HG02938 (cell line): ENCODE measurements around the gene BCAR1.
"Not testable (repeated sequence)": the region's sequence is repeated elsewhere in the genome, so short reads cannot be mapped to it uniquely, and the experiment has no call there.

Source experiments
- ATAC-seq: cut with Tn5 transposase; IDR thresholded peaks from one replicate; pipeline ENCODE4 v1.9.1; 2021; ENCODE audit warnings: mild to moderate bottlenecking, moderate library complexity; ENCODE audit not compliant: unreplicated experiment

The BCAR1 gene

DNA sequence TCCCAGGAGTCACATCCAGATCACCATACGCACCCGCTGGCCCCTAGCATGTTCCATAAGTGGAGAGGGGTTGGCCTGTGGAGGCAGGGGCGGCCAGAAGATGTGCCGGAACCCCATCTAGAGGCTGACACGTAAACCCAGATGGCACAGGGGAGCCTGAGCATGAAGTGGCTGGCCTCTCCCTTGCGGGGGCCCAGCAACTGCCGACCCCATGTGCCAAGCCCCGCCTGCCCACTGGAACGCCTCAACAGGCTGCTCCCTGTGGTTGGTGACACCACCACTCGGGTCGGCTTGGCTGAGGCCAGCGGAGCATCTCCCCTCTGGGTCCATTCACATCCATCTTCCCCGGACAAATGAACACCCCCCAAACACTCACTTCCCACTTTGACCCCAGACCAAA is 9.5 kb downstream of the BCAR1 start:
- no peak for ATAC-seq

DNA sequence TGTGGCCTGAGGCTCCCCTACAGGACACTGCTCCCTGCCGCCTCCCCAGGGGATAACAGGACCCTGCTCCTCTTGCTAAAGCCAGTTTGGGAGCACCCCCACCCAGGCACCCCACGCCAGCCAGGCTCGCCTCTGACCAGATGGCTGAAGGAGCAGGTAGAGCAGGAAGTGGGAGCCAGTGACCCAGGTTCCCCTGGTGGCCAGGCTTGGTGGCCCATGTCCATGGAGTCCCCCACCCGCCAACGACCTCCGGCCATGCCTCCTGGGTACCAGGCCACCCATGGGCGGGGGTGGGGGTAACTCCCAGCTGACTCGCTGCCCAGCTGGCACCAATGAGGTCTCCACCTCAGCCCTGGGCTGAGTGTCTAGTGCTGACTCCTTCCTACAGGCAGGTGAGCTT is 10.0 kb downstream of the BCAR1 start:
- no peak for ATAC-seq

DNA sequence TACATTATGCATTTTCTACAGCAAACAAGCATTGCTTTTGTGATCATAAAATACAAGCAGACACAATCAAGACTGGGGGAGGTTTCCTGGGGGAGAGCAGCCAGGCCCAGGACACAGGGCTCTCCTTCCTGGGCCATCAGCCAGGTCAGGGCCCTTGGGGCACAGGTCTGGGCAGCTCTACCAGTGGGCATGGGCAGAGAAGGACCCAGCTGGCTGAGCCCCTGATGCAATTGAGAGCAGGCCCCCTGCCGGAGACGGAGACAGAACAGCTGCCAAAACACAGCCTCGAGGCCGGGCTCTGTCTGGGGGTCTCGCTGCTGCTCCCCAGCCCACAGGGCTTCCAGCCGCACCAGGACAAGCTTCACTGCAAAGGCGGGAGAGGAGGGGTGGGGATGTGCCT is 10.8 kb downstream of the BCAR1 start:
- ATAC-seq, result not testable (repeated sequence)

DNA sequence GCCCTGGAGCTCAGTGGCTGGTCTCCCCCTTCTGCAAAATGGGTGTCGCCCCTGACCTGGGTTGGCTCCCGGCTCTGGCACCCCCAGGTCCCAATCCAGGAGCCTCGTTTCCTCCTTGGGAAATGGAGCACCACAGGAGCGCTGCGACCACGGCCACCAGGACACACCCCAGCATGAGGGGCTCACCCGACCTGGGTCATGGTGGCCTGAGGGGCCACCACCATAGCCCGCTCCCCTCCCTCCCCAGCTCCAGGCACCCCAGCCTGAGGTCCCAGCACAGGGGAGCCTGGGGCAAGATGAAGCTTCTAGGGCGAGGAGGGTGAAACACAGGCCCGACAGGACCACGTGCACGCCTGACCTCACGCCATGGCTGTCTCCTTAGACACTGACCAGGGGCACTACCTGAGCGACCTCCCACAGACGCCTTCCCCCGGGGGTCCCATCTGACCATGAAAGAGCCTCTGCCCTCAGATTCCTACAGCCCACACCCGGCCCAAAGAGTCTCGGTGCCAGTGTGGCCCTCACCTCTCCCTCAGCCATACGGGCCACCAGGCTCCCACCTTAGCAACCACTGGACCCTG is 11.8 kb downstream of the BCAR1 start:
- no peak for ATAC-seq

DNA sequence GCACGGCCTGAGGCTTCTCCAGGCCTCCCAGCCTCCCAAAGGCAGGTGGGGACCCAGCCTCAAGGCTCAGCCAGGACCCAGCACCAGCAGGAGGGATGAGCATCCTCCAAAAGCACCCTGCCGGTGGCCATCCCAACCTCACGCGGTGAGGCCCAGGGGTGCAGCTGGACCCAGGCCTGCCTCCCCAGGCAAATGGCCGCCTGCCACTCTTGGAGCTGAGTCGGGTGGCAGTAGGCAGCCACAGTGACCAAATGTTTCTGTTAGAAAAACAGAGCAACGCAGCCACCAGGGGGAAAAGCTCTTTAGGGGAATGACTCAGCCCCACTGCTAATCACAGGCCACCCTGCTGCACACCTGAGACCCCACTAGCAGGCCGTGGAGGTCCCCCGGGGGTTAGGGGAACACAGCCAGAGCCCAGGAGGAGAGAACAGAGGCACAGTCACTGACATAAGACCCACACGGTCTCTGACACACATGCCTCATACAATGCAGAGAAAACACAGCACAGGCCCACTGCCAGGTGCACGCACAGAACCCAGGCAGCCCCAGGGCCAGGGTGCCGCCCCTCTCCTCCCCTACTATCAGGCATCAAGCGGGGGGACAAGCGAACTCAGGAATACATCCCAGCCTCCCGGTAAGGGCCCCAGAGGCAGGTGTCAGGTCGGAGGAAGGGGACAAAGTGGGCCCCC is 12.4 kb downstream of the BCAR1 start:
- no peak for ATAC-seq

DNA sequence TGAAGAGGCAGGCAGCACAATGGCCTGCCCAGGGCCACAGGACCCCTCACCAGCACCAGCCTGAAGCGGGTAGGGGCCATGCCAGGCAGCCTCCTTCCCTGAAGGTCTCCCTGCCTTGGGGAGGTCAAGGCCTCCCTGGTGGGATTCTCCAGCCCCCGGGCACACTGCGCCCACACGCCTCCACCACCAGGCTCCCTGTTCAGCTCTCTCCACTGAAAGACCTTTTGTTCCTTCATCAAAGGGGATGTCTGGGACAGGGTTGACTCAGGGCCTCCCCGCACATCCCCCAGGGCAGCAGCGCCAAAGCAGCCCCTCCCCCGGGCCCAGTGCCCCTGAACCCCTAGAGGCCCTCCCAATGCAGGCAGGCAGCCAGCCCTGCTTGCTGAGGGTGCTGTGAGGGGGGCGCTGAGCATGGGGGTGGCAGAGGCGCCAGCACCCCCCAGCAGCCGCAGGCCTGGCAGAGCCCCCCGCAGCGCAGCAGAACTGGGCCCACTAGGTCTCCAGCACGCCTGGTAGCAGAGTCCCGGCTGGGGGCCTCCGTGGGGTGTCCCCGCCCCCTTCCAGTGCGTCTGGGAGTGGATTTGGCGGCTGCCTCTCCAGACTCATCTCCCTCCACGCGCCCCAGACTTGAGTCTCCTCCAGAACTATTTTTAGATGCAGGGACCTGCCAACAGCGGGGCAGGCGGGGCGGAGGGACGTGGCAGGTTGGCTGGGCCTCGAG is 13.1 kb downstream of the BCAR1 start:
- ATAC-seq, result no peak

DNA sequence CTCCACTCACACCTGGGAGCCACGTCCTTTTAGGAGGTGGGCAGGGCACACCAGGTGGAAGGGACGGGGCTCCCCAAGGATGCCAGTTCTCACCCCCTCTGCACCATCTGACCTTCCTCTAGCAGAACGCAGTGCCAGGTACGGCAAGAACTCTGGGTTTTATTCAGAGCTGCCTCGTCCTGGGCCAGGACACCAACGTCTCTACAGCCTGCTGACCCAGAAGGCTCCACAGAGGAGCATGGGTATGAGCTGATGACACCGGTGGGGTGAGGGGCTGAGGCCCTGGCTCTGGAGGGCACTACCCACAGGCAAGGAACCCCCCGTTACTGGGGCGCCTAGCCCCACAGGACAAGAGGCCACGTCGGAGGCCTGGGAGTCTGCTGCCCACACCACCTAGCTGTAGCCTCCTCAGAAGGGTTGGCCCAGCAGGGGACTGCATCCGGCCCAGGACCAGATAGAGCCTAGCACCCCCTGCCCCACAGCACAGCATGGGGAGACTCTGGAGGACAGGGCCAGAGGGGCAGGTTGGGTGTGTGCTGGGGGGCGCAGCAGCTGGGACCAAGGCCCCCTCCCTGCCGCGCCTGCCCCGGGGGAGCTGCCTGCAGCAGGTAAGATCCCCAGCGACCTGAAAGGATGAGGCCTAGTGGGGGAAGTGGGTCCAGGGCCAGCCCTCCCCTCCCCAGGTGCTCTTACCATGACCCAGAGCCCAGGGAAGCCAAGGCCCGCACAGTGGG is 13.9 kb downstream of the BCAR1 start:
- no peak for ATAC-seq

DNA sequence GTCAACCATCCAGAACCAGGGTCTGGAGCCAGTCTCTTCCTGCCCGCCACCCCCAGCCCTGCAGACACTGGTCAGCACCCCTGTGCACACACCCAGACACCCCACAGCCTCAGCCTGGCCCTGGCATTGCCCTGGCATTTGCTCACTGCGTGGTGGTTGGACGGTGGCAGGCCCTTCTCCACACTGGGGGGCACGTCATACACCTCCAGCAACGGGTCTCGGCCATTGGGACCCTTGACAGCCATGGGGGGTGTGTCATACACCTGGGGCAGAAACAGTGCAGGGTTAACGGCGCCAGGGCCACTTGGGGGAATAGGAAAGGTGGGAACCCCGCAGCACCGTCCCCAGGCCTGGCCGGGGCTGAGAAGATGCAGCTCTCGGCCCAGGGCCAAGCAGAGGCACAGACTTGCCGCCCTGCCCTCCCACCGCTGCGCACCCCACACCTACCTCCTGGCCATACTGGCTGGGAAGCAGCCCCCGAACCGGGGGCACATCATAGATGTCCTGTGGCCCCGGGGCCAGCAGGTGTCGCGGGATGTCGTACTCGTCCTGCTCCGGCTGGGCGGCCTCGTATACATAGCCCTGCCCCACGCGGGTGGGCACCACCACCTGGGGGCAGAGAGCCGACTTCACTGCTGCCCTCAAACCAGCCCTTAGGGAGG is 14.6 kb downstream of the BCAR1 start:
- ATAC-seq, result no peak

DNA sequence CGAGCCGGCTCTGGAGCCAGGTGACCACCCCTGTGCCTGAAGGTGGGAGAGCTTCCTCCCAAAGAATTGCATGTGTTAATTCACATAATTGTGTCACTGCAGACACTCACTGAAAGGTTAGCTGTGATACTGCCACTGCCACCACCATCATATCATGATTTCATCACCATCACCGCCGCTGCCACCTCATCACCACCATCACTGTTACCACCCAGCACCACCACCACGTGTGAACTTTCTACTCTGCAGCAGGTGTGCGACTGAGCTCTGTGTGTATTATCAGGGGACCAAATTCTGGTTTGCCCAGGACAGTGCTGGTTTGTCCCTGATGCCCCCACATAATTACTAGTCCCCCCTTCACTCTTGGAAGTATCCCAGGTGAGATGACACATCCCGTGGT is 15.2 kb downstream of the BCAR1 start:
- no peak for ATAC-seq

DNA sequence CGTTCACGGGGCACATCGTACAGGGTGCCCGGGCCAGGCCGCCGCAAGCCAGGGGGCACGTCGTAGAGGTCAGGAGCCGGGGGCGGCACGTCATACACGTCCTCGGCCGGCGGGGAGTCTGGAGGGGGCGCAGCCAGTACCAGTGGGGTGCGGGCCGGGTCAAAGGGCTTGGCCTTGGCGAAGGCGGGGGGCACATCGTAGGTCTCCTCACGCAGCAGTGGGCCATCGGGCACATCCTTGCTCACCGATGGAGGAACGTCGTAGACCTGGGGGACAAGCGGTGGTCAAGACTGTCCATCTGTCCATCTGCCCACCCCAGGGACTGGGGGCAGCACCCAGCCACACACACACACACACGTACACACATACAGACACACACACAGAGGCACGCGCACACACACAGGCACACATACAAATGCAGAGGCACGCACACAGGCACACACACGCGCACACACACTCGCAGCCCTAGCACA is 15.7 kb downstream of the BCAR1 start:
- no peak for ATAC-seq

DNA sequence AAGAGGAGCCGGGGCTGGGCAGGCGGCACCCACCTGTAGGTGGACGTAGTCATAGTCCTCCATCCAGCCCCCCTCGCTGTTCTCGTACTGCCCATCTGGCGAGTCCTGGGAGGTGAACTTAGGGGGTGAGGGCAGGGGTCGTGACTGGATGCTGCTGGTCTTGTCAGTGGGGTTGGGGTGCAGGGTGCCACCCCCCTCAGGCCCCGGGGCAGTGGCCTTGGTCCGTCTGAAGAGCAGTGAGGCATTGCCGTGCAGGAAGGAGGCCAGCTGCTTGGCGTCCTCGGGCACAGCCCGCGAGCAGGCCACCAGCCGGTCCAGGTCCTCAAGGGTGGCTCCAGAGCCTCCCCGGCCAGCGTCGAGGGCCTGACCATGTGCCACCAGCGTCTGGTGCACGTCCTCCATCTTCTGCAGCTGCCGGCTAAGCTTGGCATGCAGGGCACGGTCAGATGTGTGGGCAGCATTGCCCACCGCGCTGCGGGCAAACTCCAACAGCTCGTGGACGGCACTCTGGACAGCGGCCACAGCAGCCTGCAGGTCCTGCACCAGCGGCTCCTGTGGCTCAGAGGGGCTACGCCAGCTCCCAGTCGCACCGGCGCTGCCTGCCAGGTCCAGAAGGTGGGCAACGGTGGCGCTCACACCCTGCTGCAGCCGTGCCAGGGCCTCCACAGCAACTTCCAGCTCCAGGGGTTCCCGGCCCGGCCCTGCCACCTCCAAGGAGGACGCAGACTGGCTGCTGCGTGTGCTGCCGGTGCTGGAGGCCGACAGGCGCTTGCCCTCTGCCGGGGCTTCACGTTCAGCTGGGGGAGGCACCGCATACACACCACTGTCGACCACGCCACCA is 16.3 kb downstream of the BCAR1 start:
- no peak for ATAC-seq

DNA sequence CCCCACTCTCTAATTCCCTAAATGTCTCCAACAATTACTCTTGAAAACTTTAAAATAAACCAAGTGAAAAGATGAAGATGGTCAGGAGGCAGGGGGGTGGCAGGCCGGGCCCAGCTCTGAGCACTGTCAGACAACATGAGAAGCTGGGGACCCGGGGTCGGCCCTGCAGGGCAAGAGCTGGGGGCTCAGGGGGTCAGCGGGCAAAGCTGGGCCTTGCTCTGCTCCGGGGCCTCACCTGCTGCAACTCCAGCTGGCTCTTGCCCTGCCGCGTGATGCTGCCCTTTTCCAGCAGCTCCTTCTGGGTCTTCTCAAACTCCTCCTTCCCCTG is 17.8 kb downstream of the BCAR1 start:
- ATAC-seq, result no peak

DNA sequence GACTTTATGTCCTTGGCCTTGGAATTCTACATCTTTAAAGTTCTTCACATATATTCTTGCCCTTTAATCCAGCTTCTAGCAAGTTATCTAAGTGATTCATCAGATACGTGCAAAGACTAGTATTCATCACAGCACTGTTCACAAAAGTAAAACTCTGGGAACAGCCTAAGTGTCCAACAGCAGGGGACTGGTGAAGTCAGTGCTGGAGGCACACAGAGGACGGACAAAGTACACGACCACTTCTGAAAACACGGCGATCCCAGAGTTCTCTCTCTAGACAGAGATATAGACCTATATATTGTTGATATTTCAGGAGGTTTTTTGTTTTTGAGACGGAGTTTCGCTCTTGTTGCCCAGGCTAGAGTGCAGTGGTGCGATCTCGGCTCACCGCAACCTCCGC is 19.9 kb downstream of the BCAR1 start:
- no peak for ATAC-seq

DNA sequence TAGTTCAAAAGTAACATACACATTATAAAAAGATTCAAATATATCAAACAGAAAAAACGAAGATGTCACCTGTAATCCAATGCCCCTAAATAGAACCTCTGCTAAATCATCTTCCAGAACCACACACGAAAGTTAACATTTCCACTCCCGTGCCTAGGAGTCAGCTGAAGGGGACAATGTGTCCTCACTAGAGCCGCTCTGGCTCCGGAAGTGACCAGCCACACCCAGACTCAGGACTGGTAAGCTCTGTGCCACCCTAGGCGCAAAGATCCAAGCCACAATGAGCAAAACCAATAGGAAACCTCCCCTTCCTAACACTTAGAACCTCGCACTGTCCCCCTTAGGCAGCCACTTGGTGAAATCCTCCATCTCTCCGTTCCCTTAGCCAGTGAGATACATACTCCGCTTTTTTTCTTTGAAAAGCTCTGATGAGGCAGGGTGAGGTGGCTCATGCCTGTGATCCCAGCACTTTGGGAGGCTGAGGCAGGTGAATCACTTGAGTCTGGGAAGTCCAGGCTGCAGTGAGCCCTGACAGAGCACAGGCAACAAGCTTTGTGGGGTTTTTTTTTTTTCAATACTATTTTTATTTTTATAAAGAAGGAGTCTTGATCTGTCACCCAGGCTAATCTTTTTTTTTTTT is 20.8 kb downstream of the BCAR1 start:
- ATAC-seq, result no peak

DNA sequence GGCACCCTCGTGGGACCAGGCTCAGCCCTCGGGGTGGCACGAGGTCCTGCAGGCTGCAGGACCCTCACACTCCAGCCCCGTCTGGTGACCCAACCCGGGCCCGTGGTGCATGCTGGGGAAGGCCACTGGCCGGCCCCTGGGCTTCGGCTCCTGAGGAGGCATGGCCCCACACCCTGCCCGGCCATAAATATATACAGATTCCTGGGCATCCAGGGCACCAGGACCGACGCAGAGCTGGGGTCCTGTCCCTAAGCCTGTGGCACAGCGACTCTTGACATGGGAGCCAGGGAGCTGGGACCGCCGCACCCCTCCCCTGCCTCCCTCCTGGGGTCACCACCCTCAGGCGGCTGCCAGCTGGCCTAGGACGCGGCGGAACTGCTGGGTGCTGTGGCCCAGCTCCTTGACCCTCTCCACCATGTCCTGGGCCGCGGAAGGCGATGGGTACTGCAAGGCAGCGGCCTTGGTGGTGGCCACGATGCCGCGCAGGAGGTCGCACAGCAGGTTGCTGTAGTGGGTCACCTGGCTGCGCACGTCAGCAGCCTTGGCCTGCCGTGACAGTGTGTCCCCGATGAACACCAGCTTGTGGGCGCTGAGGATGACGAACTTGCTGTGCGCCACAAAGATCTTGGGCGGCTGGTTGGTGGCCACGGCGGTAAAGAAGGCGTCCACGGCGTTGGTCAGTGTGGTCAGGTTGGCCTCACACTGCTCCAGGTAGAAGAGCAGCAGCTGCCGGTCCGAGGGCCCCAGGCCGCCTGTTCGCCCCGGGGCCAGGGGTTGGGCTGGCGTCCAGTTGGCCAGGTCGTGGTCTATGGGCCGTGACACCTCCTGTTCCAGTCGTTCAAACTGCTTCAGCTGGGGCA is 22.0 kb downstream of the BCAR1 start:
- ATAC-seq, result no peak

DNA sequence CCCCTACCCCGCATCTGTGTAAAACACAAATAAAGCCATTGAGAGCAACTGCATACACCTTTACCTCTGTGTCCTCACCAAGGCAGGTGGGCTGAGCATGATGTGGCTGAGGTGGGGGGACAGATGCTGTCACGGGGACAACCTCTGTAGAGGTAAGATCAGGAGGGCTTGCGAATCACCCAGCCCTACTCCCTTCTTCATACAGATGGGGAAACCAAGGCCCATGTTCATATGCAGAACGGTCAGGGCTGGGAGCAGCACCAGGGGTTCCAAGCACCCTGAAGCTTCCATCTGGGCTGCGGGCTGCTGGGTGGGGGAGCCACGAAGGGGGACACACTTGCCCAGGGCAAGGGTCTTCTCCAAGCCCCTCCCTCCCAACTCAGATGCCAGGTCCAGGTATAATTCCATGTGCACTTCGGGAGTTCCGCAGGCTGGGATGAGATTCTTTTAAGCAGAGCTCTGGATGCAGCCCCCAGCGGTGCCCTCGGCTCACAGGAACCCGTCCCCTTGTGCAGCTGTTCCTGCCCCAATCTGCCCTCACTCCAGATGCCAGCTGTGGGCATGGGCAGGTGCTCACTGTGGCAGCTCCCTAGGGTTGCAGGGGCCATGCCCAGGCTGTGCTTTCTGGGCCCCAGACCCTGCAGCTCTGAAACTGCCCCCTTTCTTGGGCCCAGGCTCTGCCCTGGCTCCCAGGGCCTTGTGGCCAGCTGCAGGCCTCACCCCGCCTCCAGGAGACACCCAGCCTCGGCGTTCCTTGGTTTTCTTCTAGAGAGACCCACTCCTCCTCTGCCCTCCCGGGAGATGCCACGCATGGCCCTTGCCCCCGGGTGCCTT is 23.1 kb downstream of the BCAR1 start:
- ATAC-seq, result no peak

DNA sequence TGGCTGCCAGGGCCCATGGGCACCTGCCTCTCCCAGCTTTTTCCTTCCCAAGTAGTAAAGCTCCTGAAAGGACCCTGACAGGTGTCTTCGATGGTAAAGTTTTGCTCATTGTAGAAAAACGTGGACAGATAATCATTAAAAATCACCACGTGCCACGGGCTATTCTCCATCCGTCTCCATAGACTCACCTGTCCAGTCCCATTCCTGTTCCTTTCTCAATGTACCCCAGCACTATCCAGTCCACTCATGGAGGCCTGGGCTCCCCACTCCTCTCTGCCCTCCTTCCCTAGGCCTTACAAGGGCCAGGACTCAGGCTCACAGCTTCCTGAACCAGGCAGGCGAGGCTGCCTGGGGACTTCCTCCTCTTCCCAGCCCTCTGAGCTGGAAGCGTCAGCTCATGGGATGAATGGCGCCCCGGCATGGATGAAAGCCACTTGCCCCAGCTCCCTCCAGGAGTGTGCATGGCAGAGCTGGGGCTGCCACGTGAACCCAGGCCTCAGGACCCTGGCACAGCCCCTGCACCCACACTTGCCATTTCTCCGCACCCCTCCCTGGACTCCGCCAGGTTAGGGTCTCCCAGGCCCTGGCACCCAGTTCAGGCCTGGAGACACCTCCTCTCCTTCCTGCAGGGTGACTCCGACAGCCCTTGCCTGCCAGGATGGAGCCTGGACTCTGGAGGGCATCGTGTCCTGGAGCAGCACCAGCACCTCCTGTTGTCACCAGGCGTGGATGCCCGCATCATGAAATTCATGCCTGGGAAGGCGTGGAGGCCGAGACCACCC is 23.9 kb downstream of the BCAR1 start:
- ATAC-seq, result no peak
